Ishikawa (cell line): ENCODE measurements around the gene PRM1.

Experiments used
- EP300 ChIP-seq: IDR thresholded peaks from 2 replicates; pipeline ENCODE4 v1.6.1; 2012; ENCODE audit warnings: borderline replicate concordance
- TF ChIP-seq, protein P1 (sequence below): IDR thresholded peaks from 2 replicates; pipeline ENCODE4 v1.6.1; 2012
- TF ChIP-seq, protein P2 (sequence below): IDR thresholded peaks from 2 replicates; pipeline ENCODE4 v1.6.1; 2012; ENCODE audit warnings: low read depth, mild to moderate bottlenecking

DNA sequence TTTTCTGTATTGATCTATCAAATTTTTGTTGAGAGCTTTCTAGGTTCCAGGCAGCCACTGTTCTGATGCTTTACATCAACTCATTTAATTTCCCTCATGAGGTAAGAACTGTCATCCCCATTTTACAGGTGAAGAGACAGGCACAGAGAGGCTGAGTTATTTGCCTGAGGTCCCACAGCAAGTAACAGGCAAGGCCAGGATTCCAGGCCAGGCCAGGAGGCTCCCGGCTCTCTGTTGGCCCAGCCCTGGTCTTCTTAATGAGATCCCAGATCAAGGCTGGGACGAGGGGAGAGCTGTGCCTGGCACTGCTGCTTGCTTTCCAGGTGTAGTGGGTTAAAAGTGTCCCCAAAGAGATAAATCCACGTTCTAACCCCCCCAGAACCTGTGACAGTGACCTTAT lies 41.7 kb upstream of the PRM1 start:
- TF ChIP-seq, protein P1, sequence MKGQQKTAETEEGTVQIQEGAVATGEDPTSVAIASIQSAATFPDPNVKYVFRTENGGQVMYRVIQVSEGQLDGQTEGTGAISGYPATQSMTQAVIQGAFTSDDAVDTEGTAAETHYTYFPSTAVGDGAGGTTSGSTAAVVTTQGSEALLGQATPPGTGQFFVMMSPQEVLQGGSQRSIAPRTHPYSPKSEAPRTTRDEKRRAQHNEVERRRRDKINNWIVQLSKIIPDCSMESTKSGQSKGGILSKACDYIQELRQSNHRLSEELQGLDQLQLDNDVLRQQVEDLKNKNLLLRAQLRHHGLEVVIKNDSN: no peak
- TF ChIP-seq EP300: no peak
- TF ChIP-seq, protein P2, sequence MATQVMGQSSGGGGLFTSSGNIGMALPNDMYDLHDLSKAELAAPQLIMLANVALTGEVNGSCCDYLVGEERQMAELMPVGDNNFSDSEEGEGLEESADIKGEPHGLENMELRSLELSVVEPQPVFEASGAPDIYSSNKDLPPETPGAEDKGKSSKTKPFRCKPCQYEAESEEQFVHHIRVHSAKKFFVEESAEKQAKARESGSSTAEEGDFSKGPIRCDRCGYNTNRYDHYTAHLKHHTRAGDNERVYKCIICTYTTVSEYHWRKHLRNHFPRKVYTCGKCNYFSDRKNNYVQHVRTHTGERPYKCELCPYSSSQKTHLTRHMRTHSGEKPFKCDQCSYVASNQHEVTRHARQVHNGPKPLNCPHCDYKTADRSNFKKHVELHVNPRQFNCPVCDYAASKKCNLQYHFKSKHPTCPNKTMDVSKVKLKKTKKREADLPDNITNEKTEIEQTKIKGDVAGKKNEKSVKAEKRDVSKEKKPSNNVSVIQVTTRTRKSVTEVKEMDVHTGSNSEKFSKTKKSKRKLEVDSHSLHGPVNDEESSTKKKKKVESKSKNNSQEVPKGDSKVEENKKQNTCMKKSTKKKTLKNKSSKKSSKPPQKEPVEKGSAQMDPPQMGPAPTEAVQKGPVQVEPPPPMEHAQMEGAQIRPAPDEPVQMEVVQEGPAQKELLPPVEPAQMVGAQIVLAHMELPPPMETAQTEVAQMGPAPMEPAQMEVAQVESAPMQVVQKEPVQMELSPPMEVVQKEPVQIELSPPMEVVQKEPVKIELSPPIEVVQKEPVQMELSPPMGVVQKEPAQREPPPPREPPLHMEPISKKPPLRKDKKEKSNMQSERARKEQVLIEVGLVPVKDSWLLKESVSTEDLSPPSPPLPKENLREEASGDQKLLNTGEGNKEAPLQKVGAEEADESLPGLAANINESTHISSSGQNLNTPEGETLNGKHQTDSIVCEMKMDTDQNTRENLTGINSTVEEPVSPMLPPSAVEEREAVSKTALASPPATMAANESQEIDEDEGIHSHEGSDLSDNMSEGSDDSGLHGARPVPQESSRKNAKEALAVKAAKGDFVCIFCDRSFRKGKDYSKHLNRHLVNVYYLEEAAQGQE: no peak
